AG09309 (cell line): ENCODE data around the gene TENT5C.

ENCODE experiments used
- DNase-seq: peaks from one replicate; pipeline ENCODE4 v3.0.0-alpha.2; 2010; ENCODE audit warnings: low read depth
- H3K4me3 ChIP-seq: 2 replicates; pipeline ENCODE4 v1.5.1; 2011; ENCODE audit warnings: mild to moderate bottlenecking, low read depth, low read length, moderate library complexity; ENCODE audit not compliant: control insufficient read depth
- CTCF ChIP-seq: IDR thresholded peaks from 2 replicates; pipeline ENCODE4 v1.5.1; 2011; ENCODE audit warnings: mild to moderate bottlenecking, low read depth, low read length, inconsistent platforms; ENCODE audit not compliant: insufficient read depth, control insufficient read depth; ENCODE audit errors: missing control alignments

The TENT5C gene

GRCh38 chr1:117655220-117655577, 49.4 kb downstream of the TENT5C start:
- H3K4me3 ChIP-seq, result no peak overlapping the region
- DNase-seq, result no peak
- no peak for TF ChIP-seq CTCF

- no peak for DNase-seq
- H3K4me3 ChIP-seq, result no peak overlapping the region
- TF ChIP-seq CTCF, result no peak
Measured at GRCh38 chr1:117656202-117656641, 50.4 kb downstream of the TENT5C start.

DNA sequence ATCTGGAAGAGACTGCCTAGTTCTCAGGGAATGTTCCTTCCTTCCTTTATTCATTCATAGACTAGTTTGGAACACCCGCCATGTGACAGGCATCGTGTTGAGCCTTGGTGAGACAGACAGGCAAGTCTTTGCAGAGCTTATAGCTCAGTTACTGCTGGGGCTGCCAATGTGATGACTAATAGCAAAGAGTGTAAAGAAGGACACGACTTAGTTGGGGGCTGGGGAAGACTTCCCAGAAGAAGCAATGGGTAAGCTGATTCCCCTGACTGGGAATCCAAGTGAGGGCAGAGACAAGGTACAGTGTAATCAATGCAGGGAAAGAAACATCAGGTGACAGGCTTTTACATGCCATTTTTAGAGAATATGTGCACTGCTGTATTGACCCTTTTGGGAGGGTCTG, 51.2 kb downstream of the TENT5C start:
- peak; percentile 16 for DNase-seq
- H3K4me3 ChIP-seq, result no peak overlapping the region
- no peak for TF ChIP-seq CTCF

DNA sequence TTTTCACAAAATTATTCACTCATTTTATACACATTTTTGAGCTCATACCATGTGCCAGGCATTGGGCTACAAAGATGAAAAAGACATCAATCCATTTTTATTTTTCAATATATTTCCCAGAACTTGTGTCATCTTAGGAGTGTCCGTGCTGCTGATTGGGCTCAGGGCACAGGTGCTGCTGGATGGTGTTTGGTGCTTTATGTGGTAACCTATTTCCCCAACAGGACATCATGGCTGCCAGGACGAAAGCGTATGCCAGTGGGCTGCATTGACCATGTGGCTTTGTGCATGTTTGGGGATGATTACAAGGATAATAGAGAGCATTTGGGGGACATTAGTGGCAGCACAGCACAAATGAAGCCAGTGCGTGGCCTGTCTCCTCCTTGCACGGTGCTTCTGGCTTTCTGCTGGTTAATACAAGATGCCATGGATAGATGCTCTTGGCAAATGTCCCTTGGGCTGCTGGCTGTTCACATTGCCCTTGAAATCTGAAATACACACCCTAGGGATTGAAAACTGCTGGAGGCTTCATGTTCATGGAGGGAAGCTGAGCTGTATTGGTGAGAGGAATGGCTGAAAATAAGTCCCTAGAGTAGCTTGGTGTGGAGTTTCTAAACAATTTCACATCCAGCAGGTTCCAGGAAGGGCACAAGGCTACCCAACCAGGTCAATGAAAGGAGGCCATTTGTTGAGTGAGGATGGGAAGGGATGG, 52.3 kb downstream of the TENT5C start:
- H3K4me3 ChIP-seq, result no peak overlapping the region
- no peak for DNase-seq
- no peak for TF ChIP-seq CTCF

DNA sequence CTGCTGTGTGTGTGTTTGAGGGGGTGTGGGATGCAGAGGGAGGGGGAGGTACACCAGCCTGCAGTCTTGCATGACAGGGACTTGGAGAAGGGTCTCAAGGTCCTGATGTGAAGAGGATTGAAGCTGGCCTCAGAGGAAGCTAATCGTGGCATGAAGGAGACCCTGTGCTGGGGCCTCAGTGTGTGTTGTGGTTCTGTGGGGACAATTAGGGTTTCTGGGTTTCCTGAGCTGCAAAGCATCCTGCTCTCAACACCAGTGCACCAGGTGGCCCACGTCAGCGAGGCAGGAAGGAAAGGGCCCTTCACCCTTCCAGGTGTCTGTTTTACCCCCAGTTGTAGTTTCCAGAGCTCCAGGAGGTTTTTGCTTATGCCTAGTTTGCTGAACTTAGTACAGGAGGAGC, 52.8 kb downstream of the TENT5C start:
- H3K4me3 ChIP-seq, result no peak overlapping the region
- no peak for DNase-seq
- no peak for TF ChIP-seq CTCF

- no peak for DNase-seq
- TF ChIP-seq CTCF, result no peak
- no peak overlapping the region for H3K4me3 ChIP-seq
Measured at GRCh38 chr1:117659550-117660270, 53.9 kb downstream of the TENT5C start.
